GM19043 (cell line): ENCODE results near the gene SORCS1.

Source experiments
- ATAC-seq: cut with Tn5 transposase; IDR thresholded peaks from one replicate; pipeline ENCODE4 v1.9.1; 2021; ENCODE audit warnings: low read depth; ENCODE audit not compliant: unreplicated experiment

The SORCS1 gene

DNA sequence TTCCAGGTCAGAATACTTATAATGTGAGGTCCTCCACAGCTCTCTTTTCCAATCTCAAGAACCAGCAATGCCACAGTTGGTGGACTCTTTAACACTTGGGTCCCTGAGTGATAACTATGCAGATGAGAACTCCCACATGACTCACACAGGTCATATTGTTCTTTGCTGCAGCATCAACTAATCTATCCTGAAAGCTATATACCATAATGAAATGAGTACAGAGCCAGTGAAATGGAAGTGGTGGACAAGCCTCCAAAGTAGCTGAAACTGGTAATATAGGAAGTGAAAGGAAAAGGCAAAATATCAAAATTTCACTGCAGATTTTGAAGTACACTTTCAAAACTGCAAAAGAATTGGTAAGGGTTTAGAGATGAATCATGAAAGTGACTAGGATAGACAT is 45.6 kb downstream of the SORCS1 start:
- ATAC-seq = no peak

- ATAC-seq = no peak
Observed at GRCh38 chr10:107104026-107104652, 60.4 kb downstream of the SORCS1 start.

- ATAC-seq = no peak
Observed at GRCh38 chr10:107103174-107104025, 61.1 kb downstream of the SORCS1 start.

DNA sequence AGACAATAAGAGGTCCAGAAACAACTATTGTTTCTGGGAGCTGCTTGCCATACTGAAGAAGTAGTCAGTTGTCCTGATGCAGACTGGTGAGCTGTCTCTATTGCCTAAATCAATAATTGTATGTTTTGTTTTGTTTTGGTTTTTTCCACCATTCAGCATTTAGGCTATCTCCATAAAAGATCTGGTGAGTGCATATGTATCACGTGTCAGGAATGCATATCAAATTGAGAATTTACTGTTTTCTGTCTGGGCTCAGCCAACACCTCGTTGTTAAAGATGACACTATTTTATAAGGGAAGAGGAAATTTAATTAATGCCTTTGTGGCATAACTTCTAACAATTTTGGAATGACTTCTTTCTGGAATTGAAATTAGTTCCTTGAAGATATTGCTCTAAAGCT is 66.2 kb downstream of the SORCS1 start:
- no peak for ATAC-seq

DNA sequence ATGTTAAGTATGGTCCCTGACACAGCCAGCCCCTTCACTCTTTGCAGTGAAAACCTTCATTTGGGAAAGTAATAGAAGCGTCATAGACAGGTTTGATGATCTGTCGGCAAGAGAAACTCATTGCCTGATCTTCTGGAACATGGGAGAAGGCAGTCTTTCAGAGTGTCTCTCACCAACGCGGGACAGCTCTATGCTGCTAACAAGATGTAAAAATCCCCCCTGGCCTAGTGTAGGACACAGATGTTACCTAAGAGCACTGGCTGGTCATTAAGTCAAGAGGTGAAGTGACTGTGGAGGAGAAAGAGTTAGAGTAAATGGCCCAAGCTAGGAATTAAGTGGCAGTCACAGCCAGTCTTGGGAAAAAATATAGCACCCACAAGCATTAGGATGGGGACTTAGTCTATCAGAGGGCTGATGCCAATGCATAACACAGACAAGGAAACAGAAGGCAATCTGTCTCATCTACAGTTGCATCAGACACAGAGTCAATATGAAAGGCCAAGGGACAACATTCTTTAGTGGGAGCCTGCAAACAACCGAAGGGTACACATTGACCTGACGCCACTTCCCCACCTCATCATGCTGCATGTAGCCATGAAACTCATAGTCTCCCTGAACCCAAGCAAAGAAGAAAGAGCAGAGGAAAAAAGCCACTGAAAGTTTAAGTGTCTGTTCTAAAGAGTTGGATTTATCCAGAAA is 69.5 kb downstream of the SORCS1 start:
- no peak for ATAC-seq

DNA sequence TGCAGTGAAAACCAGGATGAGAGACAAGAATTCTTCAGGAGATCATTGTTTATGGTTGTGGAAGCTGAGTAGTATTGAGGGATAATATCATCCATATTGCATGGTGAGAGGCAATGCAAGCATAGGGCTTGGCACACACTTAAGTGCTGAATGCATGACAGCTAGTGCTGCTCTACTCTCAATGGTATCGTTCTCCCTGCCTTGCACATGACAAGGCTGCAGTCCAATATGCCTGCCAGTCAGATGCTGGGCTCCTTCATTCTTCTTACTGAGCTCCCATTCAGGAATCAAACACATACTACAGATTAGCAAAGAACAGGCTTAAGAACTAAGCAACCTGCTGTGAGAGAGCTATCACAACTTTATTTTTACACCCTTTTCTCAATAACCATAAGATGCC is 72.2 kb downstream of the SORCS1 start:
- no peak for ATAC-seq

GRCh38 chr10:107091126-107091525 is 73.4 kb downstream of the SORCS1 start:
- no peak for ATAC-seq

DNA sequence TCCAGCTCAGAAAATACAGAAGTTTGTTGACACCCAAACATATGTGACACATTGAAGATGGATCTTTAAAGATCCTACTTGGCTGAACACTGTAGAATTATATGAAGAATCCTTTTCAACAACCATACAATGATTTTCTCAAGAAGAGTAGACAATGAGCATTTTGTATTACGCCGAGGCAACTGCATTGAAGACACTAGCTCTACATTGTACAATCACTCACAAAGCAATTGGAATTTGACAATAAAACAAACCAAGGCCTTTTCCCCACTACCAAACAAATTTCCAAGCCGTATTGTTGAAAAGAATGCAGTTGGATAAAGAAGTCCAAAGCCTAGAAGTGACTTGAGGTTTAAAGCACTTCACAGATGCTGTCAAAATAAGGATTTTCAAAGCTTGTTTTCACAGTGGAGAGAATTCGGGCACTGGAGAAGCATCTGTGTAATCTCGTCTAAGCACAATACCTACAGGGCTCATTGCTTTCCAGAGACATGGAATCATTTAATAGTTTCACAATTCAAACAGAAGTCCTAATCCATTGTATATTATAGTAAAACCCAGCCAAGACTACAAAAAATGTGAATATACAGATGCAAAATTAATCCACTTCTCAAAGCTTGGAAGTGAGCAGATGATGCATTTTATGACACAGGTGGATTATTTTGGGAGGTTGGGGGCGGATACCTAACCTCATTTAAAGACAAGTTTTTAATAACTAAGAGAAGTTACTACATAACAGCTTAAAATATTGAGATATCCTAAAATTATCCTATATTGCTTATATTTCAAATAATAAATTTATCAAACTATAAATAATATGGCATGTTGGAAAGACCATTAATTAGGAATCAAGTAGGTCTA is 78.6 kb downstream of the SORCS1 start:
- ATAC-seq = no peak

- no peak for ATAC-seq
Observed at GRCh38 chr10:107083388-107084009, 81.0 kb downstream of the SORCS1 start.

DNA sequence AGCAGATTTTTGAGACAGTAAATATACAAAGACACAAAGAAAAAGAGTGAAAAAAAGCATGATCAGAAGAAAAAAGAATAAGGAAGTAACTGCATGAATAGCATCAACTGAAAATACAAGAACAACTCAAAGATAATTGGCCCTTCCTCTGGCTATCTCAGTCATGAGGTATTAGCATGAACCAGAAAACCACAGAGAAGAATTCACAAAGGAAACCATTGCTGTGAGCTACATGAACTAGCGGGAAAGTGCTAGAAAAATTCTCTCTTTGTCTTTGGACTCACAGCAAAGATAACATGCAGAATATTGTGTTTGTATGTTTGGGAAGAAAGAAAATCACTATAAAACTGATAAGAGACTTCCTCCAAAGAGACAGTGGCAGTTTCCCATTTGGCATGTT is 82.9 kb downstream of the SORCS1 start:
- ATAC-seq = no peak

GRCh38 chr10:107075117-107075516 is 89.4 kb downstream of the SORCS1 start:
- ATAC-seq = no peak

- no peak for ATAC-seq
Observed at GRCh38 chr10:107072786-107073185, 91.7 kb downstream of the SORCS1 start.

- no peak for ATAC-seq
Observed at GRCh38 chr10:107072028-107072427, 92.5 kb downstream of the SORCS1 start.

- ATAC-seq = no peak
Observed at GRCh38 chr10:107071301-107071700, 93.2 kb downstream of the SORCS1 start.

- no peak for ATAC-seq
Observed at GRCh38 chr10:107067843-107068242, 96.7 kb downstream of the SORCS1 start.

DNA sequence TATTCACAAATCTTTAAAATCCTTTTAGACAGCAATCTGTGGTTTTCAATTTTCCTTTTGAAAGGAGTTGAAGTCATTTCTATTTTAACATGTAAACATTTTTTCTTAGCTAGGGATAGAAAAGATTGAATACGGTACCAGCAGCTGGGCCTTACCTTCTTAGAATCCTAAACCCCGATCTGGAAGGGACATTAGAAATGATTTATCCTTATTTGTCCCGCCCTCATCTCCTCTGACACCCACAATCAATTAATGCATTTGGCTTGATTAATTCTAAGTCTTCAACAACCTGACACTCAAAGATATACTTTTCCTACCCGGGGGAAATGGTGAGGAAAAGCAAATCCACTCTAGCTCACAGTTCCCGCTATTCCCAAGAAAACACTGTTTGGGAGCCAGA is 100.4 kb downstream of the SORCS1 start:
- no peak for ATAC-seq

DNA sequence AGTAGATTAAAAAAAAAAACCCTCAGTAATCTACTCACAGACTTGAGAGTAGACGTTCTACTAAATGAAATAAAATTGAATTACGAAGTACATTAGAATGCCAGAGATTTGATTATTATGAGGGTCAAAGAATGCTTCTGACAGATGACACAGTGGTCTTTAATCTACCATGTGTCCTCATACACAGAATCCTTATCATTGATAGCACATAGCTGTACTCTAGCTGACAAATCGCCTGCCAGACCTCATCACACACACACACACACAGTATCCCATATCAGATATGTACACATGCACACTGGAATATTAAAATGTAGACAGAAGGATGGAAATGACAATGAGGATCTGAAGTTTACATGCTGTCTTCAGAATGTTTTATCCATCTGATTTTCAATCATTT is 104.6 kb downstream of the SORCS1 start:
- no peak for ATAC-seq

GRCh38 chr10:107059068-107059804 is 105.3 kb downstream of the SORCS1 start:
- ATAC-seq = no peak

- ATAC-seq = no peak
Observed at GRCh38 chr10:107058331-107058730, 106.2 kb downstream of the SORCS1 start.

DNA sequence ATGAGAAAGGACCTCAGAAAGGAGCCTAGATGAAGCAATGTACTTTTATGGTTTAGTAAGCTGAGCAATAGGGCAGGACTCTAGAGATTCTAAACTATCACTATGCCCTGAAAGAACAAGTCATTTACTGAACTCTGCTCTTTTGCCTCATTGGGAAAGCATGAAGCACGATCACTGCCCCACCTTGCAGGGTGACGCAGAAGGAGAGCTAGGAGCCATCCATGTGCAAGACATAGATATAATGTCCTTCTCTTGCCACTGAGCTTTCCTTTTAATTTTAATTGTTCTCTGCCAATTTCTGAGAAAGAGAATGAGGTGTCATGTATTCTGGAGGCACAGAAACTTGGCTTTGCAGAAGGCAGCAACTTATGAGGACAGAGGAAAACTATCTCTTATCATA is 108.3 kb downstream of the SORCS1 start:
- no peak for ATAC-seq
